ENCODE data around the gene DNAJC3. TPM values are rescaled to one million over a fixed set of nuclear protein-coding genes. Genes with fewer than 3 reads are reported as not detected.
"Not testable (repeated sequence)": the region's sequence is repeated elsewhere in the genome, so short reads cannot be mapped to it uniquely, and the experiment has no call there.

The DNAJC3 gene
- total and polyA plus RNA-seq, 2 experiments from 2014 or later, result 27.1 to 91.4 TPM

DNA sequence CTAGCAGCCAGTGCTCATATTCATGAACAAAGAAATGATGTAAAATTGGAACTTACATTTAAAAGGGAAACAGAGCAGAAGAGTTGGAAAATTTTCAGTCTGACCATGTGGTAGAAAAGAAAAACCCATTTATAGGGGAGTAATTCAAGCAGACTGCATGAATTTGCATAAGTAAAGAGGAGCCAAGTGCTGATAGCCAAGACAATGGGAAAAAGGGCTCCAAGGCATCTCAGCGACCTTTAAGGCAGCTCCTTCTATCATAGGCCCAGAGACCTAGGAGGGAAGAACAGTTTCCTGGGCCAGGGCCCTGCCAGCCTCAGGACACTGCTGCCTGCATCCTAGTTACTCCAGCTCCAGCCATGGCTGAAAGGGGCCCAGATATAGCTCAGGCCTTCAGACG is 7.5 kb downstream of the DNAJC3 start:
- no peak for DNase-seq (ENCODE audit: low spot score)
- Histone ChIP-seq H3K9me2 (replicated peaks; ENCODE audit: insufficient read depth) (no peaks in the 10 kb centered on the region), H3K4me3 (no peak overlapping the region), H3K79me2 (peaks cover 100% of the 10 kb centered on the region), H3K4me1 (ENCODE audit: insufficient read depth) (peaks cover 5% of the 10 kb centered on the region), H3K27ac (no peak overlapping the region), H3K36me3 (replicated peaks; ENCODE audit: insufficient read depth, low read depth) (no peaks in the 10 kb centered on the region), H4K20me1 (ENCODE audit: insufficient read depth, poor library complexity, severe bottlenecking) (peaks cover 36% of the 10 kb centered on the region), H3K9me3 (ENCODE audit: low read depth) (peaks cover 4% of the 10 kb centered on the region), H3K27me3 (no peaks in the 10 kb centered on the region), H2AFZ (no peak overlapping the region), H3K4me2 (no peak overlapping the region)
- 62% methylated on average over 2 of the region's 2 CpGs for WGBS (ENCODE audit: low lambda C conversion rate, missing lambda C conversion rate)
- TF ChIP-seq, protein P1, sequence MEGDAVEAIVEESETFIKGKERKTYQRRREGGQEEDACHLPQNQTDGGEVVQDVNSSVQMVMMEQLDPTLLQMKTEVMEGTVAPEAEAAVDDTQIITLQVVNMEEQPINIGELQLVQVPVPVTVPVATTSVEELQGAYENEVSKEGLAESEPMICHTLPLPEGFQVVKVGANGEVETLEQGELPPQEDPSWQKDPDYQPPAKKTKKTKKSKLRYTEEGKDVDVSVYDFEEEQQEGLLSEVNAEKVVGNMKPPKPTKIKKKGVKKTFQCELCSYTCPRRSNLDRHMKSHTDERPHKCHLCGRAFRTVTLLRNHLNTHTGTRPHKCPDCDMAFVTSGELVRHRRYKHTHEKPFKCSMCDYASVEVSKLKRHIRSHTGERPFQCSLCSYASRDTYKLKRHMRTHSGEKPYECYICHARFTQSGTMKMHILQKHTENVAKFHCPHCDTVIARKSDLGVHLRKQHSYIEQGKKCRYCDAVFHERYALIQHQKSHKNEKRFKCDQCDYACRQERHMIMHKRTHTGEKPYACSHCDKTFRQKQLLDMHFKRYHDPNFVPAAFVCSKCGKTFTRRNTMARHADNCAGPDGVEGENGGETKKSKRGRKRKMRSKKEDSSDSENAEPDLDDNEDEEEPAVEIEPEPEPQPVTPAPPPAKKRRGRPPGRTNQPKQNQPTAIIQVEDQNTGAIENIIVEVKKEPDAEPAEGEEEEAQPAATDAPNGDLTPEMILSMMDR (IDR thresholded peaks at IDR 0.05; ENCODE audit: poor library complexity), result no peak
- no peak for TF ChIP-seq EZH2 (IDR thresholded peaks at IDR 0.05; ENCODE audit: borderline replicate concordance)
- no peak for TF ChIP-seq EZH2phosphoT487 (IDR thresholded peaks at IDR 0.05; ENCODE audit: low read depth, severe bottlenecking, unreplicated experiment)

DNA sequence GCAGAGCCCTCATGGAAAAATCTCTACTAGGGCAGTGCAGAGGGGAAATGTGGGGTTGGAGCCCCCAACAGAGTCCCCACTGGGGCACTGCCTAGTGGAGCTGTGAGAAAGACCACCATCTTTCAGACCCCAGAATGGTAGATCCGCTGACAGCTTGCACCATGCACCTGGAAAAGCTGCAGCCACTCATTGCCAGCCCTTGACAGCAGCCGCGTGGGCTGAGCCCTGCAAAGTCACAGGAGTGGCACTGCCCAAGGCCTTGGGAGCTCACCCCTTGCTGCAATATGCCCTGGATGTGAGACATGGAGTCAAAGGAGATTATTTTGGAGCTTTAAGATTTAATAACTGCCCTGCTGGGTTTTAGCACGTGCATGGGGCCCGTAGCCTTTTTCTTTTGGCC is 8.0 kb downstream of the DNAJC3 start:
- H2AFZ ChIP-seq; H3K9me3 ChIP-seq (ENCODE audit: low read depth); H3K27ac ChIP-seq; DNase-seq (ENCODE audit: low spot score); H3K36me3 ChIP-seq (replicated peaks; ENCODE audit: insufficient read depth, low read depth); H3K4me3 ChIP-seq; H3K9me2 ChIP-seq (replicated peaks; ENCODE audit: insufficient read depth); H3K4me1 ChIP-seq (ENCODE audit: insufficient read depth); H3K27me3 ChIP-seq; H3K4me2 ChIP-seq: not testable (repeated sequence)
- 96% methylated on average over 5 of the region's 5 CpGs for WGBS (ENCODE audit: low lambda C conversion rate, missing lambda C conversion rate)
- Histone ChIP-seq H4K20me1 (ENCODE audit: insufficient read depth, poor library complexity, severe bottlenecking) (peaks cover 34% of the 10 kb centered on the region), H3K79me2 (peaks cover 99% of the 10 kb centered on the region)

DNA sequence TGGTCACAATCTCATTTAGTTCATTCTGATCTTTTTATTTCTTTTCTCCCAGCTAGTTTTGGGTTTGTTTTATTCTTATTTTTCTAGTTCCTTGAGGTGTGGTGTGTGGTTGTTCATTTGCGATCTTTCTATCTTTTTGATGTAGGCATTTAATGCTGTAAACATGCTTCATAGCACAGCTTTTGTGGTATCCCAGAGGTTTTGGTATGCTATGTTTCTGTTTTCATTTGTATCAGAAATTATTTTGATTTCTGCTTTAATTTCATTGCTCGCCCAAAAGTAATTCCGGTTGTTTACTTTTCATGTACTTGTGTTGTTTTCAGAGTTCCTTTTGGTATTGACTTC is 12.6 kb downstream of the DNAJC3 start:
- Histone ChIP-seq H3K4me3 (no peak overlapping the region), H3K36me3 (replicated peaks; ENCODE audit: insufficient read depth, low read depth) (no peaks in the 10 kb centered on the region), H4K20me1 (ENCODE audit: insufficient read depth, poor library complexity, severe bottlenecking) (peaks cover 9% of the 10 kb centered on the region), H3K79me2 (peaks cover 53% of the 10 kb centered on the region), H3K27me3 (no peaks in the 10 kb centered on the region), H3K4me1 (ENCODE audit: insufficient read depth) (no peaks in the 10 kb centered on the region), H3K27ac (no peak overlapping the region), H3K4me2 (no peak overlapping the region), H2AFZ (no peak overlapping the region), H3K9me2 (replicated peaks; ENCODE audit: insufficient read depth) (no peaks in the 10 kb centered on the region), H3K9me3 (ENCODE audit: low read depth) (peaks cover 4% of the 10 kb centered on the region)
- 96% methylated on average over 3 of the region's 3 CpGs for WGBS (ENCODE audit: low lambda C conversion rate, missing lambda C conversion rate)
- TF ChIP-seq EZH2 (IDR thresholded peaks at IDR 0.05; ENCODE audit: borderline replicate concordance) (no peak), EZH2phosphoT487 (IDR thresholded peaks at IDR 0.05; ENCODE audit: low read depth, severe bottlenecking, unreplicated experiment) (no peak)
- TF ChIP-seq, protein P1 (IDR thresholded peaks at IDR 0.05; ENCODE audit: poor library complexity), result no peak
- DNase-seq (ENCODE audit: low spot score), result no peak

DNA sequence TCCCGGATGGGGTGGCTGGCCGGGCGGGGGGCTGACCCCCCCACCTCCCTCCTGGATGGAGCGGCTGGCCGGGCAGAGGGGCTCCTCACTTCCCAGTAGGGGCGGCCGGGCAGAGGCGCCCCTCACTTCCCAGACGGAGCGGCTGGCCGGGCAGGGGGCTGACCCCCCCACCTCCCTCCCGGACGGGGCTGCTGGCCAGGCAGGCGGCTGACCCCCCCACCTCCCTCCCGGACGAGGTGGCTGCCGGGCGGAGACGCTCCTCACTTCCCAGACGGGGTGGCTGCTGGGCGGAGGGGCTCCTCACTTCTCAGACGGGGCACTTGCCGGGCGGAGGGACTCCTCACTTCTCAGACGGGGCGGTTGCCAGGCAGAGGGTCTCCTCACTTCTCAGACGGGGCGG is 14.0 kb downstream of the DNAJC3 start:
- not testable (repeated sequence) for H3K36me3 ChIP-seq (replicated peaks; ENCODE audit: insufficient read depth, low read depth); H3K4me3 ChIP-seq; H2AFZ ChIP-seq; H3K4me1 ChIP-seq (ENCODE audit: insufficient read depth); DNase-seq (ENCODE audit: low spot score); H3K4me2 ChIP-seq; H3K27ac ChIP-seq; H3K9me2 ChIP-seq (replicated peaks; ENCODE audit: insufficient read depth); H3K27me3 ChIP-seq; H3K9me3 ChIP-seq (ENCODE audit: low read depth)
- 100% methylated on average over 6 of the region's 28 CpGs for WGBS (ENCODE audit: low lambda C conversion rate, missing lambda C conversion rate)
- Histone ChIP-seq H3K79me2 (peaks cover 38% of the 10 kb centered on the region), H4K20me1 (ENCODE audit: insufficient read depth, poor library complexity, severe bottlenecking) (peaks cover 12% of the 10 kb centered on the region)
